ENCODE measurements around the gene SLC13A5. TPM values are rescaled to one million over a fixed set of nuclear protein-coding genes. Genes with fewer than 3 reads are reported as not detected.
"Not testable (repeated sequence)": the region's sequence is repeated elsewhere in the genome, so short reads cannot be mapped to it uniquely, and the experiment has no call there.

Gene SLC13A5
- total RNA-seq, 3 donors from 2014 or later: 0.13 TPM; not detected in 2

DNA sequence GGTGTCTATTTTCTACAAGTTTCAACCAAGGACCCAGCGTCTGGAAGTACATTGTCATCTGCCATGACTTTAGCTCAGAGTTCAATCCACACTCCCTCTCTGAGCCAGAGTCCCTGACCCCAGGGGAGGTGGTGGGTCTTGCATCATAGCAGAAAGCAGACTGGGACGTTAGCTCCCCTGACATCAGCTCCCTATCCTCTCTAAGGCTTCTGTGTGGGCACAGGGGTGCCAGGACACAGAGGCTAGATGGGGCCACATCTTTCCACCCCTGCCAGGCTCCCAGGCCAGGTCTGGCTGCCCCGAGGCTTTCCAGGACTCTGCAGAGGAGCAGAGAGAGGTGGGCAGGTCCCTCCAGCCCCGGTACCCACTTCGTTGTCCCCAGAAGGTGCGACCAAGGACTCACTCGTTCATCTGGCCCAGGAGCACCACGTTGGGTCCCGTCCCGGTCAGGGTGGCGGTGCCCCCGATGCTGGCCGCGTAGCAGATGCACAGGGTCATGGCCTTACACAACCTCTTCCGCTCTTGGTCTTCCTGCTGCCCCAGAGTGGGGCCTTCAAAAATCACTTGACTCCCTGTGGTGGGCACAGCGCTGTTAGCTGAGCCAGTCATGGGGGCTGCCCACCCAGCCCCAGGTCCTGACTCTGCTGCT lies 10.5 kb downstream of the SLC13A5 start:
- H3K27me3 Mint-ChIP-seq (ENCODE audit: low read depth): peaks cover 16% of the 10 kb centered on the region
- no peak overlapping the region for H3K4me3 Mint-ChIP-seq
- ATAC-seq (no peak), DNase-seq (no peak)
- H3K4me1 Mint-ChIP-seq (ENCODE audit: low read depth): no peaks in the 10 kb centered on the region
- H3K36me3 Mint-ChIP-seq (ENCODE audit: insufficient read depth): no peaks in the 10 kb centered on the region
- no peaks in the 10 kb centered on the region for H3K9me3 Mint-ChIP-seq

DNA sequence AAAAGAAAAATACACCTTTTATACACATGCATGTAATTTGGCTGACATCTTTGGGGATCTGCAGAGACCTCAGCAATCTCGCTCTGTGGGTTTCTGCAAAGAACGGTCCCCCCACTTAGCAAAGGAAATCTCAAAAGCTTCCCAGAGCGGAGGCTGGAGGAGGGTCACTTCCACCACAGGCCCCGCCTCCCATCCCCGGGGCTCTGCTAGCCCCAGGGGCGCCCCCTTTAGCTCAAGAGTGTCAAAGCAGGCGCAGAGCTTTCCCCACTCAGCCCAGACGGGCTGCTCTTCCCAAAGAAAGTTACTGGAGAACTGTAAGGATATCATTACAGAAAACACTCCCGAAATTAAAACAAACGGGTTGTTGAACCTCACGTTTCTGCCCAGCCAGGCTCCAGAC lies 11.4 kb downstream of the SLC13A5 start:
- peak; percentile 16 for DNase-seq
- peak; percentile 72 to 75 for ATAC-seq
- Mint-ChIP-seq H3K9me3 (no peaks in the 10 kb centered on the region), H3K4me1 (ENCODE audit: low read depth) (no peaks in the 10 kb centered on the region), H3K4me3 (no peak overlapping the region), H3K27me3 (ENCODE audit: low read depth) (peaks cover 13% of the 10 kb centered on the region), H3K36me3 (ENCODE audit: insufficient read depth) (no peaks in the 10 kb centered on the region)

- H3K9me3 Mint-ChIP-seq: no peaks in the 10 kb centered on the region
- H3K4me3 Mint-ChIP-seq: no peak overlapping the region
- DNase-seq: no peak
- ATAC-seq: no peak
- H3K36me3 Mint-ChIP-seq (ENCODE audit: insufficient read depth): no peaks in the 10 kb centered on the region
- H3K27me3 Mint-ChIP-seq (ENCODE audit: low read depth): peaks cover 14% of the 10 kb centered on the region
- H3K4me1 Mint-ChIP-seq (ENCODE audit: low read depth): no peaks in the 10 kb centered on the region
Observed at GRCh38 chr17:6700948-6701307, 12.2 kb downstream of the SLC13A5 start.

GRCh38 chr17:6699997-6700947 lies 12.9 kb downstream of the SLC13A5 start:
- no peak for DNase-seq
- peaks cover 16% of the 10 kb centered on the region for H3K27me3 Mint-ChIP-seq (ENCODE audit: low read depth)
- H3K4me1 Mint-ChIP-seq (ENCODE audit: low read depth): no peaks in the 10 kb centered on the region

DNA sequence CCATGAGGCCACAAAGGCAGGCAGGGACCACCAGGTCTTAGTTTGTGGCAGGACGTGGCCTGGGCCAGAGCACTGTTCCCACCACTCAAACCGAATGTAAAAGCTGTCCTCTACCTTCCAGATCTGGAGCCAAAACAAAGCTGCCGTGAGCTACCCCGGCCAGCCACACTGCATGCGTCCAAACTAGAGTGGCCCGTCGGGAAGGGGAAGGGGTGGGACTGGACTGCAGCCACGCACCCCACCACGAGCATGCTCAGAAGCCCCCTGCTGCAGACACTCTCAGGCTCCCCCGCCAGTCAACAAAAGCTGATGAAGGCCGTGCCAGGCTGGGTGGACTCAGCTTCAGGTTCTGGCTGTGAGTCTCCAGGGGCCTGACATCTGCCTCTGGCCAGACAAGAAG lies 15.2 kb downstream of the SLC13A5 start:
- peaks cover 20% of the 10 kb centered on the region for H3K27me3 Mint-ChIP-seq (ENCODE audit: low read depth)

More at GRCh38 chr17:6699997-6700947, 12.9 kb downstream of the SLC13A5 start:
- H3K4me3 Mint-ChIP-seq: no peak overlapping the region
- no peak for ATAC-seq
- H3K9me3 Mint-ChIP-seq: no peaks in the 10 kb centered on the region
- H3K36me3 Mint-ChIP-seq (ENCODE audit: insufficient read depth): no peaks in the 10 kb centered on the region

GRCh38 chr17:6696906-6697305 lies 16.3 kb downstream of the SLC13A5 start:
- no peak overlapping the region for H3K4me3 Mint-ChIP-seq
- H3K36me3 Mint-ChIP-seq (ENCODE audit: insufficient read depth): no peaks in the 10 kb centered on the region
- no peaks in the 10 kb centered on the region for H3K4me1 Mint-ChIP-seq (ENCODE audit: low read depth)
- ATAC-seq (no peak), DNase-seq (no peak)
- no peaks in the 10 kb centered on the region for H3K9me3 Mint-ChIP-seq
- peaks cover 24% of the 10 kb centered on the region for H3K27me3 Mint-ChIP-seq (ENCODE audit: low read depth)

More for the DNA sequence above, 15.2 kb downstream of the SLC13A5 start:
- H3K4me3 Mint-ChIP-seq: no peak overlapping the region
- no peaks in the 10 kb centered on the region for H3K4me1 Mint-ChIP-seq (ENCODE audit: low read depth)
- DNase-seq (no peak), ATAC-seq (no peak)
- no peaks in the 10 kb centered on the region for H3K9me3 Mint-ChIP-seq
- H3K36me3 Mint-ChIP-seq (ENCODE audit: insufficient read depth): no peaks in the 10 kb centered on the region

GRCh38 chr17:6695565-6695964 lies 17.6 kb downstream of the SLC13A5 start:
- Mint-ChIP-seq H3K4me1 (ENCODE audit: low read depth) (no peaks in the 10 kb centered on the region), H3K36me3 (ENCODE audit: insufficient read depth) (no peaks in the 10 kb centered on the region)
- no peak for ATAC-seq

DNA sequence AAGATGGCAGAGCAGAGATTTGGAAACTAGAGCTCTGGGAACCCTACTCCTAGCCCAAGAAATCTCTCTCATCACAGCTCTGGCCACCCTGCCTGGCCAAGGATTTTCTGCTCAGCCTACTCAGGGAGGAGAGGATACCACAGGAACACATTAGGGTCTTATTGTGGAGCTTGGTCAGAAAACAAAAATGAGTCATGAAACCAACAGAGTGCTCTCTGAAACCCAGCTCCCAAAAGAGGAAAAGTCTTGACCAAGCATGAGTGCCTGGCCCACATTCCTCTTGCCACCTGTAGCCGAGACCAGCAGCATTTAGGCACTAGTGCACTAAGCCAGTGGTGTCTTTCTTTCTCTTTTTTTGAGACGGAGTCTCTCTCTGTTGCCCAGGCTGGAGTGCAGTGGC lies 18.1 kb downstream of the SLC13A5 start:
- Mint-ChIP-seq H3K4me3 (no peak overlapping the region), H3K36me3 (ENCODE audit: insufficient read depth) (no peaks in the 10 kb centered on the region), H3K4me1 (ENCODE audit: low read depth) (no peaks in the 10 kb centered on the region), H3K27me3 (ENCODE audit: low read depth) (peaks cover 38% of the 10 kb centered on the region), H3K9me3 (no peaks in the 10 kb centered on the region)
- ATAC-seq (no peak), DNase-seq (no peak)

More at GRCh38 chr17:6695565-6695964, 17.6 kb downstream of the SLC13A5 start:
- Mint-ChIP-seq H3K27me3 (ENCODE audit: low read depth) (peaks cover 33% of the 10 kb centered on the region), H3K9me3 (no peaks in the 10 kb centered on the region), H3K4me3 (no peak overlapping the region)
- DNase-seq: no peak

GRCh38 chr17:6691958-6692357 lies 21.2 kb downstream of the SLC13A5 start:
- H3K4me3 Mint-ChIP-seq; H3K9me3 Mint-ChIP-seq; DNase-seq; ATAC-seq; H3K36me3 Mint-ChIP-seq (ENCODE audit: insufficient read depth); H3K4me1 Mint-ChIP-seq (ENCODE audit: low read depth): not testable (repeated sequence)
- H3K27me3 Mint-ChIP-seq (ENCODE audit: low read depth): peaks cover 44% of the 10 kb centered on the region

DNA sequence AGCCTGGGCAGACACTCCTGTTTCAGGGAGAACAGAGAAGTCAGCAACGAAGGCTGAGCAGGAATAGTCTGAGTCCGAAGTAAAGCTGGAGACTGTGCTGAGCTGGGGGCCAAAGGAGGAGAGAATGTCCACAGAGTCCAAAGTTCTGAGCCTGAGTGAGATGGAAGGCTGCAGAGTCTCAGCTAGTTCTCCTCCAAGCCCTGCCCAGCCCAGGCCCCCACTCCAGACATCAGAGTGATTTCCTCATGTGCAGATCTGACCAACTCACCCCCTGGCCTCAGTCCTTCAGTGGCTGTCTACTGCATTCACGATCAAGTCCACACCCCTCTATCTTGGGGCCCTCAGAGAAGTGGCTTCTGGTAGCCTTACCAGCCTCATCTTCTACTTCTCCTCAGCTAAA lies 21.6 kb downstream of the SLC13A5 start:
- Mint-ChIP-seq H3K27me3 (ENCODE audit: low read depth) (peaks cover 42% of the 10 kb centered on the region), H3K9me3 (no peaks in the 10 kb centered on the region), H3K4me3 (no peak overlapping the region), H3K4me1 (ENCODE audit: low read depth) (no peaks in the 10 kb centered on the region), H3K36me3 (ENCODE audit: insufficient read depth) (no peaks in the 10 kb centered on the region)
- ATAC-seq (no peak), DNase-seq (no peak)

- Mint-ChIP-seq H3K4me3 (no peak overlapping the region), H3K4me1 (ENCODE audit: low read depth) (no peaks in the 10 kb centered on the region), H3K9me3 (no peaks in the 10 kb centered on the region), H3K36me3 (ENCODE audit: insufficient read depth) (no peaks in the 10 kb centered on the region), H3K27me3 (ENCODE audit: low read depth) (peaks cover 36% of the 10 kb centered on the region)
- DNase-seq (no peak), ATAC-seq (no peak)
Observed at GRCh38 chr17:6690641-6691040, 22.5 kb downstream of the SLC13A5 start.

DNA sequence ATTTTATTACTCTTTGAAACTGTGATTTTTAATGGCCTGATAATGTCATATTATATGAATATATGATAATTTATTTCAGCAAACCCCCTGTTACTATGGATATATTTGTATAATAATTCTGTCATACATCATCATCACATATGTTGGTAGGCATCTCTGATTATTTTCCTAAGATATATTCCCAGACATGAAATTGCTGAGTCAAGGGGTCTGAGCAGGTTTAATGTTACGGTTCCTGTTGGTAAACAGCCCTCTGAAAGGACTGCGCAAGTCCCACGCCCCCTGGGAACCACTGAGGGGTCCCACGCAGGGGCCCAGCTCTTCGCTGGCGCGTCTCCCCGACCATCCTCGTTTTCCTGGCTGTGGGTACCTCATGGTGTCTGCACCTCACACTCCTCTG lies 24.2 kb downstream of the SLC13A5 start:
- no peak overlapping the region for H3K4me3 Mint-ChIP-seq
- H3K27me3 Mint-ChIP-seq (ENCODE audit: low read depth): peaks cover 31% of the 10 kb centered on the region
- H3K9me3 Mint-ChIP-seq: no peaks in the 10 kb centered on the region
- H3K4me1 Mint-ChIP-seq (ENCODE audit: low read depth): no peaks in the 10 kb centered on the region
- no peaks in the 10 kb centered on the region for H3K36me3 Mint-ChIP-seq (ENCODE audit: insufficient read depth)
- DNase-seq (no peak), ATAC-seq (no peak)

DNA sequence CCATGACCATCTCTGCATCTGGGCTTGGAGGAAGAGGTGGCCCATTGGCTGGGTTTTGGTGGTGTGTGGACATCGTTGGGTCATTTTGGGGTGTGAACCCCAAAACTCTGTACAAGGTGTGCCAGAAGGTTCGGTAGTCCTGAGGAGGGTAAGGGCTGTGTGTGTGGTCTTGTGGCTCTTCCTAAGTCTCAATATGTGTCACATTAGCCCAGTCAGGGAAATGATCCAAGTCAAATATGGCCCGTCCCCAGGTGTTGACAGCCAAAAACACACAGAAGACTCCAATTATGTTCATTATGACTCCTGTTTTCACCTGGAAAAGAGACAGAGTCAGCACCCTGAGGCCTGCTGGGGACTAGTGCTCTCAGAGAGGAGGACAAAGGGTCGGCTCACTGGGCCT lies 27.1 kb downstream of the SLC13A5 start:
- Mint-ChIP-seq H3K9me3 (no peaks in the 10 kb centered on the region), H3K4me3 (no peak overlapping the region), H3K4me1 (ENCODE audit: low read depth) (no peaks in the 10 kb centered on the region), H3K27me3 (ENCODE audit: low read depth) (peaks cover 31% of the 10 kb centered on the region), H3K36me3 (ENCODE audit: insufficient read depth) (no peaks in the 10 kb centered on the region)
- no peak for ATAC-seq
- DNase-seq: no peak

DNA sequence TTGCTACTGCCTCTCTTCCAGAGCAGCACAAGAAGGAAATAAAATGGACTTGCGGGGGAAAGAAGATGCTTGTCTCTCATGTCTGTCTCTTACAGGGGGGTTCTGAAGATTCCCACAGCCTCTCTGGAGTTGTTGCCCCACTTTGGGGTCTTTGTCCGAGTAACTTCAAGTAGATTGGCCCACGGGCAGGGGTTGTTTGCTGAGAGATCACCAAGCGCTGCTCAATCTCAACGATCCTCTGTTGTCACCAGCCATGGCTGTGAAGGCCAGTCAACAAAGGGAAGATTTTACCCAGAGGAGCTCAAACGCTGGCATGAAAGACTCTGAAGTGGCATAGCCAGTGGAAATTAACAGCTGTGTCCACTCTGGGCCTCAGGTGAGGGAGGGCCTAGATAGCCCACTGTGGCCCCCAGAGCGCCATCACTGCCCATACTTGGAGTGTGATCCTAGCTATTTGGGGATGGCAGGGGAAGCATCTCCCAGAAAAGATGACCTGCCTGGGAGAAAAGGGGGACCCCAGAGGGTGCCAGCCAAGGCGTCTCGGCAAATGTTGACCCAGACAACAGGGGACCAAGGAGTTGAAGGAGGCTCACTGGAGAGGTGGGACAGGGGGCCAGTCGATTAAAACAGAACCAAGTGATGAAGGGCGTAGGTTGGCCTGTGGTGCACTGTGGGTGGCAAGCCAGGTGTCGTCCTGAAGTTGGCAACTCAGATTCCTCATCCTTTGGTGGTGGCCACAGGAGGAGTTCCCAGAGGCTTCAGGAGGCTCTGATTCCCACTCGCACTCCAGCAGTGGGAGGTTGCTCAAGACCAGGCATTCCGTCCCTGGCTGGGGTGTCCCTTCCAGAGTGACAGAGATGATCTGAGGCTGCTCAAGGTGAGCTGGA lies 28.0 kb downstream of the SLC13A5 start:
- Mint-ChIP-seq H3K4me3 (no peak overlapping the region), H3K4me1 (ENCODE audit: low read depth) (no peaks in the 10 kb centered on the region), H3K9me3 (no peaks in the 10 kb centered on the region), H3K36me3 (ENCODE audit: insufficient read depth) (no peaks in the 10 kb centered on the region), H3K27me3 (ENCODE audit: low read depth) (peaks cover 30% of the 10 kb centered on the region)
- no peak for ATAC-seq
- no peak for DNase-seq
